ENCODE measurements around the gene SPARCL1.
"Not testable (repeated sequence)": the region's sequence is repeated elsewhere in the genome, so short reads cannot be mapped to it uniquely, and the experiment has no call there.

The SPARCL1 gene, protein sequence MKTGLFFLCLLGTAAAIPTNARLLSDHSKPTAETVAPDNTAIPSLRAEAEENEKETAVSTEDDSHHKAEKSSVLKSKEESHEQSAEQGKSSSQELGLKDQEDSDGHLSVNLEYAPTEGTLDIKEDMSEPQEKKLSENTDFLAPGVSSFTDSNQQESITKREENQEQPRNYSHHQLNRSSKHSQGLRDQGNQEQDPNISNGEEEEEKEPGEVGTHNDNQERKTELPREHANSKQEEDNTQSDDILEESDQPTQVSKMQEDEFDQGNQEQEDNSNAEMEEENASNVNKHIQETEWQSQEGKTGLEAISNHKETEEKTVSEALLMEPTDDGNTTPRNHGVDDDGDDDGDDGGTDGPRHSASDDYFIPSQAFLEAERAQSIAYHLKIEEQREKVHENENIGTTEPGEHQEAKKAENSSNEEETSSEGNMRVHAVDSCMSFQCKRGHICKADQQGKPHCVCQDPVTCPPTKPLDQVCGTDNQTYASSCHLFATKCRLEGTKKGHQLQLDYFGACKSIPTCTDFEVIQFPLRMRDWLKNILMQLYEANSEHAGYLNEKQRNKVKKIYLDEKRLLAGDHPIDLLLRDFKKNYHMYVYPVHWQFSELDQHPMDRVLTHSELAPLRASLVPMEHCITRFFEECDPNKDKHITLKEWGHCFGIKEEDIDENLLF

DNA sequence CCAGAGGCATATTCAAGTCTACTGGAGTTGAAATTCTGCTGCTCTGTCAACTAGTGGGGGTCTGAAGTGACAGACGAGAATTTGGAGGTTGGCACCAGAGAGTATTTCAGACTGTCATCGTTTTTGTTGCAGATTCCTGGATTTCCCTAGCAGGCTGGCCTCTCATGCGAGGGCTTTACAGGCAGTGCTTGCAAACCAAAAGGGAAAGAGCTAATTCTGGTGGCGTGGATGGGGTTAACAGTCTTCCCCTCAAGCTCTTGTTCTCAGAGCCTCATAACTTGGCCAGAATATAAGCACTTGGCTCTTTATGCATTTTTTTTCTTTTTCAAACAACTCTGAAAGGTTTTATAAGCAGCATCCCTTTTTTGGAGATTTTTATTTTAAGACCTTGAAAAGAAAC is at the start of gene SPARCL1:
TSS of gene SPARCL1 (minus strand) at position 190 of the 400 bp plus-strand sequence. CDS start 29,802 bp downstream, outside the sequence.
- DNase-seq (ENCODE audit: low spot score): no peak

DNA sequence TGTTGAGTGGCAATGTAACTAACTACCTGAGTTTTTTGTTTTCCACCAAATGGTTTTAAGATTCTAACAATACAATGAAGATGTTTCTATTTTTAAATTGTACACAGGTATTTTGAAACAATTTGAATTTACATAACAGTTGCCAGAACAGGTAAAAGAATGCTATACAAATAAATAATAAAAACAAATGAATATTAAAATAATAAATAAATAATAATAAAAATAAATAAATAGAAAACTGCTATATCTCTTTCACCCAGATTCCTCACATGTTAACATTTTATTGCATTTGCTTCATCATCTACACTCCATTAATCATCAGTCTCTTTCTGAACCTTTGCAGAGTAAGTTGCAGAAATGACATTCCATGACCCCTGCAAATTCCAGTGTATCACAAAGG is 46.8 kb upstream of the SPARCL1 start:
- no peak for DNase-seq (ENCODE audit: low spot score)

DNA sequence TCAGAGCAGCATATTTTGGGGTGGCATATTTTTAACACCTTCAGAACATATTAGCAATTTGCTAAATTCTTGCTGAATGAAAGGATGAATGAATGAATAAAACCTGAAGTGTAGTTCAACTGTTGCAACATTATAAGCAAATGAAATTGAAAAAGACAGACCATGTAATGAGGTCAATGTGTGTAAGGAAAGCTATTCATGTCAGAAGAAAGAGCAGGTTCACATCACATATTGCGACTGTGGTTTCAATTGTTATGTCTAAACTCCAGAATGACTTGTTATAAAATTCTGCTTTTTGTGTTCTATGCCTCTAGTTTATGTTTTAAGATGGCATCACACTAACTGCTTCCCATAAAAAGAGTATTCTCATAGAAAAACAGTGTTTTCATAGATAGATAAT is 46.2 kb upstream of the SPARCL1 start:
- no peak for DNase-seq (ENCODE audit: low spot score)

DNA sequence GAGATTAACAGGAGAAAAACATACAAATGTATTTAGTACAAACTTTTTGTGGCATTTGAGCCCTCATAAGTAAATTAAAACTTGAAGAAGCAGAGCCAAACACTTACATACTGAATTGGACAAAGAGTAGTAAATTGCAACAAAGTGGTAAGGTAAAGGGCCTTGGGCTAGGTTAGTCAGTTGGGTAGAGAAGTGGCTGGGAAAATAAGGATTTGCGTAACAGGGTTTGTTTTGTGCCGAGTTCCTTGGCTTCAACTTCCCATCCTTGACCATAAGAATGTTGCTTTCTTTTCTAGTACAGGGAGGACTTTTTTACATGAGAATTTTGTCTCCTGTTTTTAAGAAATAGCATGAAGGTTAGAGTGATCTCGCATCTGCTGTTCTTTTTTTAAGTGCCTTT is 45.8 kb upstream of the SPARCL1 start:
- no peak for DNase-seq (ENCODE audit: low spot score)

DNA sequence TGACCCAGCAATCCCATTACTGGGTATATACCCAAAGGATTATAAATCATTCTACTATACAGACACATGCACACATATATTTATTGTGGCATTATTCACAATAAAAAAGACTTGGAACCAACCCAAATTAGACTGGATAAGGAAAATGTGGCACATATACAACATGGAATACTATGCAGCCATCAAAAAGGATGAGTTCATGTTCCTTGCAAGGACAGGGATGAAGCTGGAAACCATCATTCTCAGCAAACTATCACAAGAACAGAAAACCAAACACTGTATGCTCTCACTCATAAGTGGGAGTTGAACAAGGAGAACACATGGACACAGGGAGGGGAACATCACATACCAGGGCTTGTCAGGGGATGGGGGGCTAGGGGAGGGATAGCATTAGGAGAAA is 45.2 kb upstream of the SPARCL1 start:
- not testable (repeated sequence) for DNase-seq (ENCODE audit: low spot score)

DNA sequence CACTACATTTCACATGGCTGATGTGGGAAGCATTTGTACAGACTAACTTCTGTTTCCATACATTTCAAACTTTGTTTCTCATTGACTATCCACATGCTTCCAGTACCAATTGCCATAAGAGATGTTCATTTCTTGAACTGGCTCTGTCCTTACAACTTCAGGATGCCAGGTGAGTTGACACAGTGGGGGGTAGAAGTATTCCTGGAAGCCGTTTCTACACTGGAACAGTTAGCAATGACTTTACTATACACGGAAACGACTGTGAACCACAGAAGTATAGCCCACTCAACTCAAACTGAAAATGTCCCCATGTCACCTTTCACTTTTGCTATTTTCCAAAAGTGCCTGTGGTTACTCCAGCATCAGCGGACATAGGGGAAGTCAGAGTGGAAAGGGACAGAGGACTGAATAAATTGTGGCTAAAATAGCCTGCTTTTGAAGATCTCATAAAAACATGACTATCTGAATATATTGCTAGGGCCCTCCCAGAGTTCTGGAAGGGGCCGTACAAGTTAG is 41.2 kb upstream of the SPARCL1 start:
- no peak for DNase-seq (ENCODE audit: low spot score)

DNA sequence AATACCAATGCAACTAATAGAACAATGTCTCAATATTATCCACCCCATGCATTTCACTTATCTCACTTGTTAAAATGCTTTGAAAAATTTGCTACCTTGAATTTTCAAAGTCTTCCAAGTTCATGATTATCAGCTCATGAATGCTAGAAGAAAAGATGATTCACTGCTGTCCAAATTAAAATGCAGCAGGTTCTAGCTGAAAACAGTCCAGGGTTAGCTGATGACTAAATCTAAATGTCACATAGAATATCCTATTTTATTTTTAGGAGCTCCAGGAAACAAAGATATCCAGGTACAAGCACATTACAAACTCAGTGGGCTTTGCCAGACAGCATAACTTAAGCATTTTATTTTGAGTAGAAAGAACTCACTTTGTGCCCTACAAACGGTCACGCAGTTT is 38.0 kb upstream of the SPARCL1 start:
- DNase-seq (ENCODE audit: low spot score): no peak

DNA sequence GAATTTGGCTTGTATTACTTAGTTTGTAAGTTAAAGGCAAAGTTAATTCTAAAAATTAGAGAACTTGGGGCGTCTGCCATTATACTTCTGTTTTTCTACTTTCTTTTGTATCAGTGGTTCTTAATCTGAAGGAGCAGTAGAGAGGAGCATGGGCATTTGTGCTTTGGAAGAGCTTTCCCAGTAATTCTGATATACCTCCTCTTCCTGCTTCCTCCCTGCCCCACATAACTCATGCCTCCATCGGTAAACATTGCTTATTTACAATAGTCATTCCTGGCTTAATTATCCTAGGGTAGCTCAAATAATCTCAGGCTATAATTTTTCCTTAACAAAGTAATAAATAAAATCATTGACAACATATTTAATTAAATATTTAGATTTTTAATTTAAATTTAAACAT is 37.1 kb upstream of the SPARCL1 start:
- DNase-seq (ENCODE audit: low spot score): no peak

DNA sequence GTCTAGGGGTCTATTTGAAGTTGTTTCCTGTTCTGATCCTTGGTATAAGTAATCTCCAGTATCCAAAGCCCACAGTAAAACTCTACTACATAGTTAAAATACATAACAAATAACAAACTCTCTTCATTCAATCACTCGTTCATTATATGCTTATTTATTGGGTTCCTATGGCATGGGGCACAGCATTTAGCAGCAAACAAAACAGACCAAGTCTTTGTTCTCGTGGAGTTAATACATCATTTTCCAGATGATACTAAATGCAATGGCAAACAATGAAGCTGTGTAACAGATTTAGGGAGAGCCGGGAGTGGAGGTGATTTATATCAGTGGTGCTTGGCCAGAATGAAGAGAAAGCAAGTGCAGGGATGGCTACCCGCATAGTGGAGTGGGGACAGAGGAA is 36.6 kb upstream of the SPARCL1 start:
- no peak for DNase-seq (ENCODE audit: low spot score)

DNA sequence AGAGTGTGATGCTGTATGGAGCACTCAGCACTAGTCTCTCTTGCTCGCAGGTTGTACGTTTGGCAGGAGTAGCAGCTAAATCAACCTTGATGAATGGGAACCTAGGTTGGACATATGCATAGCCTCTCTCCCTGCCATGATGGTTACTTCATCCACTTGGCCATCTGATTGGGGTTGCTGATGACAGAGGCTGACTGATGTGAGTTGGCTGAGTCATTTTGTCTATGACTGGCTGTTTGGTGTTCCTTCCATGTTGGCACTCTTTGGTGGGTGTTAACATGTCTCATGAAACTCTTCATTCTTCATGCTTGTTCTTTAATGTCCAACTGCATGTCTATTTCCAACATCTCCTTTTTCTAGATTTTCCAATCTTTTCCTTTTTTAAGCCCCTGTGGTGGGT is 31.6 kb upstream of the SPARCL1 start:
- no peak for DNase-seq (ENCODE audit: low spot score)

DNA sequence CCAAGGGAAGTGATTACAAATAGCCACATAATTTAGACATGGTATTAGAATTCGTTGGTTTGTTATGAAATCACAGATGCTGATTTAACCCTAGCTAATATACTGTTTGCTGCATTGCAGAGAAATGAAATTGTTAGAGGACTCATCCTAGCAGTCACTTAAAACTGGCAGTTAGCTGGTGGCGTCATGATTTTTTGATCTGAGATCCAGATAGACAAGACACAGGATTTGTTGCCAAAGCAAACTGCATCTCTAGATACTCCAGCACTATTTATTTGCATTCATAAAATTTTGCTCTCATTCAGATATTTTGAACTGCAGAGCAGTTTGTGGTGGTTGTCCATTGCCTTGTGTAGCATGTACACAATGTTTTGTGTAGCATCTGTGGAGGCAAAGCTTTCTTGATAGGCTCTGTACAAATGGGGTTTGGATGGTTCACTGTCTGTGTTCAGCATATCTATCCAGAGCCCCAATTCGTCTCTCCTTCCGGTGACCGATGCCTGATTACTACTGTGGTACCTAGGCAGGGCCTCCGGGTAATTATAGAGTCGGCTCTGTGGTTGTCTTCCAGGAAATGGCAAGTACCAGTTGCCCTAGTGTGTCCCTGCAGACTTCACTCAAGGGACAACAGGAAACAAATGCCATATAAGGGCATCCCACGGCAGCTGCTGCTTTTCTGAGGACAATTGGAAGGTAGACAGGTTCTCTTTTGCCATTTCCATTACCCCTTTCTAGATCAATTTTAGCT is 30.1 kb upstream of the SPARCL1 start:
- DNase-seq (ENCODE audit: low spot score): no peak

DNA sequence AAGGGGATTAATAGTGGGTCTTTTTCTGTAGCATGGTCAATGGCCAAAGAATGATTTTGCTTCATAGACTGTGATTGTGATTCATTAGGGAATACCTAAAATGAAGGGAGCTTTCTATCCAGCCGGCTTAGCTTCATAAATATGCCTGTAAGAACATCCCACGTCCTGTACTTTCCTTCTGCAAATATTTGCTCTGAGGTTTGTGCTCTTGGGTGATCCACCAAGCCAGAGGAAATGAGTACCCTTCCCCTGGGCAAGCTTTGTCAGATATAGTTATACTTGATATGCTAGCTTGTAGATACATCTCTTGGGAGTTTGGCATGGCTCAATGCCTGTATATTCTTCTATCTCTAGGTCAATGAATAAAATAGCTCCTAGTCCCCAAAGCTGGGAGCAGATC is 28.2 kb upstream of the SPARCL1 start:
- no peak for DNase-seq (ENCODE audit: low spot score)

DNA sequence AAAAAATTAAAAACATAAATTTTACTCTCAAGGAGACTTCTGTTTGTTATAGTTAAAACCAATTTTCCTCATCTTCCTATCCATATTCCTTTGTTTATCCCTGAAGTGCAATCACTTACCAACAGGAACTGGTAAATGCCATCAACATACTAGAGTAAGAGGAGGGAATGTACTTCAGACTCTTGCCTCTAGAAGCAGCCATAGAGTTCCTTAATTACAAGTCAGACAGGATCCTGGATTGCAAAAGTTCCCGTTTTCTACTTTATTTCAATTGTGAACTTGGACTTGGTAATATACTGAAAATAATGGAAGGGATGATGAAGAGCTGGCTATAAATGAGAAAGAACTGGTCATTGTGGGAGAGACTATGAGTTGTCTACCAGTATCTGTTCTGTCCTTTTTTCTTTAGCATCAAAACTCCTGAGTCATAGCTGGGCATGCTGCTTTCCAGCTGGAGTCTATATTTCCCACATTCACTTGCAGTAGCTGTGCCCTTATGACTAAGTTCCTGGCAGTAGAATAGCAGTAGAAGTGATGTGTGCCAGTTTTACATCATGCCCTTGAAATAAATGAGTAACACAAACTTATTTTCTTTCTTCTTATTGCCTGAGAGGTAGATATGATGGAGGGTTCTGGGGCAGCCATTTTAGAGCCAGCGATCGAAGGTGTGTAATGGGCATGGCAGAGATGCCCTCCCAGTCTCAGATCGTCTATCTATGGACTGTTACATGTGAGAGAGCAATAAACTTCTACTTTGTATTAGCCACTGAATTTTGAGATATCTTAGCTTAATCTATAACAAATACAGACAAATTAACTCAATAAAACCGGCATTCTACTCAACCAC is 26.8 kb upstream of the SPARCL1 start:
- DNase-seq (ENCODE audit: low spot score): peak; percentile 2

DNA sequence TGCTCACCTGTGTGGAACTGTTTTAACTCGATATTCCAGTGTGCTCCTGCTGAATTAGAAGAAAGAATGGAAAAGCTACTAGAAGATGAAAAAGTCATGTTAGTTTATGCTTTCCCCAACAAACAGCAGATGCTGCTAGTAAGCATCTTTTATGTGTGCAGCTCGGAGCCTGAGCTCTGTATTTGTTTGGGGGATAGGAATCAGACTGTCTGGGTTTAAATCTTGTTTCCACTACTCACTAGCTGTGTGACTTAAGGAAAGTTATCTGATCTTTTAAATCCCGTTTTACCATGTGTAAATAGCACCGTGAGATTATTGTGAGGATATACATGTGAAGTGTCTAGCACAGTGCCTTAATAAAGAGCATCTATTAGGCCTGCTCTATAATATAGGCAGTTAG is 24.0 kb upstream of the SPARCL1 start:
- DNase-seq (ENCODE audit: low spot score): no peak

DNA sequence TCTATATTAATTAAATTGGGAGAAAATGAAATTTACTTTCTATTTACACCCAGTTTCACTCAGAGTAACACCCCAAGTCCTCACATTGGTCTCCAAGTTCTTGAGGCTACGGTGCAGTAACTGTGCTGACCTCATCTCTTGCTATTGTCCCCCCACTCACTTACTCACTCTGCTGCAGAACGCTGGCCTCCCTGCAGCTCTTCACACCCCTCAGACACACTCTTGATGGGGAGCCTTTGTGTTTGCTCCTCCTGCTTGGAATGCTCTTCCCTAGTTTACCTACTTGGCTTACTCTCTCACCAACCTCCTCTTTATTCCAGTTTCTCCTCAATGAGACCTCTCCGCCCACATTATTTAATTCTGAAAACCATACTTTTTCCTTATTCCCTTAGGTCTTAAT is 22.2 kb upstream of the SPARCL1 start:
- DNase-seq (ENCODE audit: low spot score): no peak

DNA sequence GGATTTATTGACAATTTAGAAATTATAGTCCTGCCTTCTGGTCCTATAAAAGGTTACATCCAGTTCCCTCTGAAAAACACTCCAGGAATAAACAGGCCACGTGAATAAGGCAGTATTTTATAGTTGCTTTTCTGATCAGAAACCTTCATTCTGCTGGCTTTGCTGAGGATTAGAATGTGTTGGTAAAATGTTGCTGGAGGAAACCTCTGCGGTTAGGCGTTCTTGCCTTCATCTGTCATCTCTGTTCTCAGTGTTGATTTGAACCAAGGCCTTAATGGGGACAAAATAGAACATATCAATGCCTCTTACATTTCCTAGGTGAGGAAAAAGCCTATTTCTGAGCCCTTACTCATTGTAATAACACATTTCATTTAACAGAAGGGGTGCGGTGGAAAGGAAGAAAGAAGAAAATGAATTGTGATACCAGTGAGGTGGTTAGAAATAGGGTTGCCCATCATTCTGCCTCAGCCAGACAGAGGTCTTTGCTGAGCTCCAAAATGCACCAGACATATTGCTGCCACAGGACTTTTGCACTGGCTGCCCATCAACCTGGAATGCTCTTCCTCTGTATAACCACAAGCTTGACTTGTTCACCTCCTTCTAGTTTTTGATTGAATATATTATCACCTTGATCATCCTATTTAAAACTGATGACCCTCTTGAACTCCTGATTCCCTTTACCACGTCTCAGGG is 18.0 kb upstream of the SPARCL1 start:
- no peak for DNase-seq (ENCODE audit: low spot score)

DNA sequence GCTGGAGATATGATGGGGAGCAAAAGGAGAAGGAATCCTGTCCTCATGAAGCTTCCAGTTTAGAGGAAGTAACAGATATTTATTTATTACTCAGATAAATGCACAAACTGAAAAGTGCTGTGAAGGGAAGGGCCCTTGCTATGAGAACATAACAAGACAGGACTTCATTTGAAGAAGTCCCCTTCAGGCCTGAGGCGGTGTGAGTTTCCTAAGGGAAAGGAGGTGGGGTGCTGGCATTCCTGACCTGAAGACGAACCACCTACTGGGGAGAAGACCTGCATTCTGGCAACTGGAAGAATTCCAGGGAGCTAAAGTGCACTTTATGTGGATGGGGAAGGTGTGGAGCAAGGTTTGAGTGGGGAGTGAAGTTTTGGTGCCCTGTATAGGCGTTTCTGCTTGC is 15.9 kb upstream of the SPARCL1 start:
- DNase-seq (ENCODE audit: low spot score): no peak

DNA sequence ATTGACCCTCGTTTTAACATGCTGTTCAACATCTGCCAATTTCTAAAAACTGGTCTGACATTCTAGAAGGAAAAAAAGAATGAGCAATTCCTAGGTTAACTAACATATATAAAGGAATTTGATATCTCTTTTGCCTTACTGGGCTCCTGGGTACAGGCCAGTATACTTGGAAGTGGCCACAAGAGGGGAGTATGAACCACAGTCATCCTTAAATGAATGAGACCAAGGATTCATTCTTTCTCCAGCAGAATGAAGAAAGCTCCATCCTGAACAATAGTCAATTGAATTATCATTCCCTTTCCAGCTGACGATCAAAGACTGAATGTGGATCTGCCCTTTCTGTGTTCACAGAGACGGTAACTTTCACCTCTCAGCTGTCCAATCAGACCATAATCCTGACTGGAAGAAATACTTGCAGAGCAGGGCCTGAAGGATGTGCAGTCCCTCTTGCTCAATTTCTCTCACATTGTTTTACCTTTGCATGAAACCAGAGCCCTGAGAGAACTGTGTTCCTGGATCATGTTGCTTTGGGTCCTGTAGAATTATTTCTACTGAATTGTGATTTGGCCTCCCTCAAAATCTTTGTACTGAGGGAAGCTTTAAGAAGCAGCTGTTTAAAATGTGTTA is 14.8 kb upstream of the SPARCL1 start:
- peak; percentile 22 for DNase-seq (ENCODE audit: low spot score)

DNA sequence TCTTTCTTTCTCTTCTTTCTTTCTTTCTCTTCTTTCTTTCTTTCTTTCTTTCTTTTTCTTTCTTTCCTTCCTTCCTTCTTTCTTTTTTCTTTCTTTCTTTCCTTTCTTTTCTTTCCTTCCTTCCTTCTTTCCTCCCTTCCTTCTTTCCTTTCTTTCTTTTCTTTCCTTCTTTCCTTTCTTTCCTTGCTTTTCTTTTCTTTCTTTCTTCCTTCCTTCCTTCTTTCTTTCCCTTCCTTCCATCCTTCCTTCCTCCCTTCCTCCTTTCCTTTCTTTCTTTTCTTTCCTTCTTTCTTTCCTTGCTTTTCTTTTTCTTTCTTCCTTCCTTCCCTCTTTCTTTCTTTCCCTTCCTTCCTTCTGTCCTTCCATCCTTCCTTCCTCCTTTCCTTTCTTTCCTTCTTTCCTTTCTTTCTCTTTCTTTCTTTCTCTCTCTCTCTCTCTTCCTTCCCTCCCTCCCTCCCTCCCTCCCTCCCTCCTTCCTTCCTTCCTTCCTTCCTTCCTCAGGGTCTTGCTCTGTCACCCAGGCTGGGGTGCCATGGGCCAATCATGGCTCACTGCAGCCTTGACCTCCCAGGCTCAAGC is 13.6 kb upstream of the SPARCL1 start:
- no peak for DNase-seq (ENCODE audit: low spot score)

DNA sequence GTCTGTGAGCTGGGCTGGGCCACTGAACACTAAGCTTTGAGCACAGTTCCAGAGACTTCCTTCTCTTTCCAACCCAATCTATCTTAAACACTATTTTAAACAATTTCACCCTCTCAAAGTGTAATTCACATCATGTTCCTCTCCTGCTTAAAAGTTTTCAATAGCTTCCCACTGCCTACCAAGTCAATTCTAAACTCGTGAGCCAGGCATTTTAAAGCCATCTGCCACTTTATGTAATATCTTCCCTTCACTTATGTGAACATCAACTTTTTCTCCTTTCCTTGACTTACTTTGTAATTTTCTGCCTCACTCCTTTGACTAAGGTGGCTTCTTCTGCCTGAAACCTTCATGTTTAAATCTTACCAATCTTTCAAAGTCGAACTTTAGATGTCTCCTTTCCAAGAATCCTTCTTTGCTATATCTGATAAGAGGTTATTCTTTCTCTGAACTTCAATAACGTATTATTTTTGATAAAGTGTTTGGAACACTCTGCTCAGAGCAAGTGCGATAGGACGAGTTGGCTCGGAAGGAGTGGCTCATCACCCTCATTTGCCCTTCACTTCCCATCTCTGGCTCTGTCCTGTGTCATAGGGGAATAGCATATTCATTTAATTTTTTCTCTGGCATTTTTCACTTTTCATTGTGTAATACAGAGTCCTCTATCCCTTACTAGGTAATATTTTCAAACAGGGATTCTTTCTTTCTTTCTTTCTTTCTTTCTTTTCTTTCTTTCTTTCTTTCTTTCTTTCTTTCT is 13.0 kb upstream of the SPARCL1 start:
- DNase-seq (ENCODE audit: low spot score): no peak

Data from hepatic stellate cell (primary cell).